ENCODE measurements around the gene TTC8.

DNA sequence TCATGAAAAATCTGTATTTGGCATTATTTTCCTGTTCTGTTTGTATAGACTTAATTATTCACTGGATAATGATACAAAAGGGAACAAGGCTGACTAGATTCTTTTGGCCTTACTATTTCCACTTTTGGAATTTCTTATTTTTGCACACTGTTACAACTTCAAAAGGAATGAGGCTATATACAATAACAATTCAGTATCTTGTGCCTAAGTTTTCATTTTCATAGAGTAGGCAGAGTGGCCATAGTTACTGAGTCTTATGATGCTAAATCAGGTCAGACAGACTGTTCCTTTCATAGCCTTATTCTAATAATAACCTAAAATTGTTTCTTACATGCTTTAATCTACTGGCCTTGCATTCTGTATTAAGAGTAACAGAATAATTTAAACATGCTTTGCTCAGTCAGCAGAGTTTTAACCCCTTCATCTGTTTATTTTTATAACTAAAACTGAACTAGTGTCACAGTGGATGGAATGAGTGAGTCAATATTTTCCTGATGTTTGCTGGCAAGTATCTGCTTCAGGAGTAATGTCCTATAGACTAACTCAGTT is 10.5 kb downstream of the TTC8 start:
- TF ChIP-seq, protein P1, sequence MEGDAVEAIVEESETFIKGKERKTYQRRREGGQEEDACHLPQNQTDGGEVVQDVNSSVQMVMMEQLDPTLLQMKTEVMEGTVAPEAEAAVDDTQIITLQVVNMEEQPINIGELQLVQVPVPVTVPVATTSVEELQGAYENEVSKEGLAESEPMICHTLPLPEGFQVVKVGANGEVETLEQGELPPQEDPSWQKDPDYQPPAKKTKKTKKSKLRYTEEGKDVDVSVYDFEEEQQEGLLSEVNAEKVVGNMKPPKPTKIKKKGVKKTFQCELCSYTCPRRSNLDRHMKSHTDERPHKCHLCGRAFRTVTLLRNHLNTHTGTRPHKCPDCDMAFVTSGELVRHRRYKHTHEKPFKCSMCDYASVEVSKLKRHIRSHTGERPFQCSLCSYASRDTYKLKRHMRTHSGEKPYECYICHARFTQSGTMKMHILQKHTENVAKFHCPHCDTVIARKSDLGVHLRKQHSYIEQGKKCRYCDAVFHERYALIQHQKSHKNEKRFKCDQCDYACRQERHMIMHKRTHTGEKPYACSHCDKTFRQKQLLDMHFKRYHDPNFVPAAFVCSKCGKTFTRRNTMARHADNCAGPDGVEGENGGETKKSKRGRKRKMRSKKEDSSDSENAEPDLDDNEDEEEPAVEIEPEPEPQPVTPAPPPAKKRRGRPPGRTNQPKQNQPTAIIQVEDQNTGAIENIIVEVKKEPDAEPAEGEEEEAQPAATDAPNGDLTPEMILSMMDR (IDR thresholded peaks at IDR 0.05), result no peak
- TF ChIP-seq EP300 (IDR thresholded peaks at IDR 0.05), result no peak
- TF ChIP-seq POLR2A (IDR thresholded peaks at IDR 0.05), result no peak

All from upper lobe of left lung (tissue), 4 donors.